GM21825 (cell line): ENCODE data around the gene ITGA11.

Source experiments
- ATAC-seq: cut with Tn5 transposase; IDR thresholded peaks from one replicate; pipeline ENCODE4 v1.9.1; 2021; ENCODE audit warnings: mild to moderate bottlenecking, moderate library complexity; ENCODE audit not compliant: unreplicated experiment

Gene ITGA11

GRCh38 chr15:68413363-68414205 is 18.4 kb downstream of the ITGA11 start:
- ATAC-seq, result no peak

GRCh38 chr15:68412218-68412617 is 19.7 kb downstream of the ITGA11 start:
- ATAC-seq, result no peak

DNA sequence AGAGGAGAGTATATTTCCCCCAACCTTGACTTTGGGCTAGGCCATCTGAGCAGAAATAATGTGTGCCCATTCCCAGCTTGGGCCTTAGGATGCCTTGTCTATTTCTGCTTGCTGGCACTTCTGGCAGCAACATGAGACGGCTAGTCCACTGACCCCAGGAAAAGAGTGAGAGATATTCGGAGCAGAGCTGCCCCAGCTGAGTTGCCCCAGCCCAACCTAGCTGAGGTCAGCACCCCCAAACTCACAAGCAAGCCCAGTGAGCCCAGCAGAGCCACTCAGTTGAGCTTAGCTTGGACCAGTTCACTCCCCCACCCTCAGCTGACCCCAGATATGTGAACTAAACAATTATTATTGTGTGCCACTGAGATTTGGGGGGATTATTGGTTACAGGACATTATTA is 20.2 kb downstream of the ITGA11 start:
- no peak for ATAC-seq

DNA sequence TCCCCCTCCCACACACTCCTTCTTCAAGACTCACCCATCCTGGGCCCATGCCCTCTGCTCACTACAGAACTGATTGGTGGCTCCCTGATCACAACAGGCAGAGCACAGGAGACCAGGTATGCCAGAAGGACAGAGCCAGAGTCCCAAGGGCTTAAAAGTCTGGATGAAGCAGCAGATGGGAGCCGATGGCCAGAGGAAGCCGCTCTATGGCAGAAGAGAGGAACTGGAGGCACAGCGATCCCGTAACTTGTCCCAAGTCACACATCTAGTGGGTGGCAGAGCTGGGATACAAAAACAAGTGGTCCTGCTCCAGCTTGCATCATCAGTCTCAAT is 20.7 kb downstream of the ITGA11 start:
- no peak for ATAC-seq

- no peak for ATAC-seq
These were observed 21.3 kb downstream of the ITGA11 start for GRCh38 chr15:68410466-68411342.

- no peak for ATAC-seq
These were observed 22.1 kb downstream of the ITGA11 start for GRCh38 chr15:68409736-68410370.

GRCh38 chr15:68408971-68409370 is 23.0 kb downstream of the ITGA11 start:
- no peak for ATAC-seq

DNA sequence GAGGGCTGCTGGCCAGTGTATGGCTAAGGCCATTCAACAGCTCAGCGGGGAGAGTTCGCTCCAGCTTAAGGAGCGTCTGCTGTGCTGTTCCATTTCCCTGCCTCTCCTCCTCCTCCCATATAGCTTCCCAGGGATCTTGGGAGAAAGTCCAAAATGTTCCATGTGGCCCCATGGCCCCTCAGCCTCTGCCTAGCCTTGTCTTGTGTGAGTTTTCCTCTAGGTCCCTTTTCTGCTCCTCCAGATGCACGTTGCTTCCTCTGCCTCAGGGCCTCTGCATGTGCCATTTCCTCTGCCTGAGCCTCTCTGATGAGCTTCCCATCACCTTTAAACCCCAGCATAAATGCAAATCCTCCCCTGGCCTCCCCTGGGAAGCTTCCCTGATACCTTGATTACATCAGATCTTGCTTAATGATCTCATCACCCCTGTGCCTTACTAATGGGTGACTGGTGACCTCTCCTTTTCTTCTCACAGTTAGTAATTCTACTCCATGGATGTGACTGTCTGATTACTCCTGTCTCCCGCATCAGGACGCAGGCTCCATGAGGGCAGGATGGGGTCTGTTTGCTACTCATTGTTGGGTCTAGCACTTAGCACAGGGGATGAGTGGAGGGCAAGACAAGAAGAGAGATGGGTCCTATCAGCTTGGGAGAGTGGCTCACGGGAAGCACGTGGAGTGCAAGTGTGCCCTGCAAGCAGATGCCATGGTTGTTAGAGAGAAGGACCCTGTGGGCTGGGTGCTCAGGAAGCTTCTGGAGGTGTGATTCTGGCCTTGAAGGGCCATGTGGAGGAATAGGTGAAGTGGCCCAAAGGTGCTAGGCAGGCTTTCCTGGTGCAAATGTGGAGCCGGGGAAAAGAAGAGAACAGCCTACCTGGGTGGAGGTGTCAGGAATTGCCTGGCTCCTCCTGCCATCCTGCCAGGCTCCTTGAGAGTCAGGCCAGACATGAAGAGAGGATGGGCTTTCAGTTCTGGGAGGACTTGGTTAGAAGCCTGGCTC is 23.8 kb downstream of the ITGA11 start:
- ATAC-seq, result no peak

DNA sequence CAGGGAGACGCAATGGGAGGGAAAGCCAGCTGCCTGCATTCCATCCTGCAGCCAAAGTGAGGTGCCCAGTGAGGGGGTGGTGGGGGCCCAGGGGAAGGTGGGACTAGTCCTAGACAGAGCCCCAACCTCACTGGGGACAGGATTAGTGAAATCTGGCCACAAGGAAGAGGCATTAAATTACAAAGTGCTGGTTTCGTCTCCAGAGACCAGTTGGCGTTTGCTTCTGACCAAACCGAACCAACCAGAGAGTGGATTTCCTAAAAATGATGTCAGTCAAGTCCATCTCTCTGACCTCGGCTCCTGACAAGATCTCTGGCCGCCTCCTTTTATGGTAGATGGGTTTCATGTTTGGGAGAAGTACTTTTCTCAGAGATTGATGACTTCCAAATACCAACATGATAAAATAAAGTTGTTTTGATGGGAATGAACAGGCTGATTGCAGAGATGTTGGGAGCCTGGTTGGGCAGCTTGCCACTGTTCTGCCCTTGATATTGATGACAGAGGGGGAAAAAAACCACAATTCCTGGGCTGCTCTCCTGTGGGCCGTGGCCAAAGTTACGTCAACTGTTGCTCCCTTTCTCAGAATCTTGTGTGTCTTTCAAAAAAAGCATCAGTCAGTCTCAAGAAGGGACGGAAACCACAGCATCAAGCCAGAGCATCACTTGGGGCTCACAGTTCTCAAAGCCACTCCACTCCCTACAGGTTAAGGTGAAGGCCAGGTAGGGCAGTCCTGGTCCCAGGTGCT is 24.6 kb downstream of the ITGA11 start:
- no peak for ATAC-seq

DNA sequence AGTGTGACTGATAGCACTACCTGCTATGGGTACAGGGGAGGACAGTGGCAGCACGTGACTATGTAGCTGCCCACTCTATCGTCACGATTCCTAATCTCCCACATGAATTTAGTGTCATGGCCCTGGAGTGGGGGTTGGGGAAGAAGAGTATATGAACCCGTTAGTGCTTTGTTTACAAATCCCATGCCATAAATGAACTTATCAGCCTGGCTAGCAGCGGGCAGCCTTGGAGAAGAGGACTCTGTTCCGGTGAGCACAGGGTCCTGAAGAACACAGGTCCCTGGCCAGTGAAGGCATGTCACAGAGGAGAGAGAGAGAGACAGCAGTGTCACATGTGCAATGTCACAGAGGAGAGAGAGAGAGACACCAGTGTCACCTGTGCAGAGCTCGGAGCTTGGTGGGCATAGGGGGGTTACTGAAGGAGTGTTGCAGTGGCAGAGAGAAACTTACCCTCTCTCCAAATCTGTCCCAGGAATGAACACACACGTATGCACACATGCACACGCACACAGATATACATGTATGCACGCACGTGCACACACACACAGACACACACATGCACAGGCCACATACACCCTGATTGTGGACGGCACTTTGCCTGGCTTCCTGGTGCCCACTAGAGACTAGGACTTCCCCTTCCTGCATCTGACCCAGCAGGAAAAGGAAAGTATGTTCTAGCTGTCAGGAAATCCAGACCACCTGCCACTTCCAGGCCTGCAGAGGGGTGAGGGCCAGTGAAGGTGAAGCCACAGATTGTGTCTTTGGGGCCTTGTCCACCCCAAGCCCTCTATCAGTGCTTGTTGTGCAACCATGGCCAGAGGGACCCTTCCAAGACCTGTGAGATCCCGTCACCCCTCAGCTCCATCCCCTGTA is 26.3 kb downstream of the ITGA11 start:
- ATAC-seq, result no peak

DNA sequence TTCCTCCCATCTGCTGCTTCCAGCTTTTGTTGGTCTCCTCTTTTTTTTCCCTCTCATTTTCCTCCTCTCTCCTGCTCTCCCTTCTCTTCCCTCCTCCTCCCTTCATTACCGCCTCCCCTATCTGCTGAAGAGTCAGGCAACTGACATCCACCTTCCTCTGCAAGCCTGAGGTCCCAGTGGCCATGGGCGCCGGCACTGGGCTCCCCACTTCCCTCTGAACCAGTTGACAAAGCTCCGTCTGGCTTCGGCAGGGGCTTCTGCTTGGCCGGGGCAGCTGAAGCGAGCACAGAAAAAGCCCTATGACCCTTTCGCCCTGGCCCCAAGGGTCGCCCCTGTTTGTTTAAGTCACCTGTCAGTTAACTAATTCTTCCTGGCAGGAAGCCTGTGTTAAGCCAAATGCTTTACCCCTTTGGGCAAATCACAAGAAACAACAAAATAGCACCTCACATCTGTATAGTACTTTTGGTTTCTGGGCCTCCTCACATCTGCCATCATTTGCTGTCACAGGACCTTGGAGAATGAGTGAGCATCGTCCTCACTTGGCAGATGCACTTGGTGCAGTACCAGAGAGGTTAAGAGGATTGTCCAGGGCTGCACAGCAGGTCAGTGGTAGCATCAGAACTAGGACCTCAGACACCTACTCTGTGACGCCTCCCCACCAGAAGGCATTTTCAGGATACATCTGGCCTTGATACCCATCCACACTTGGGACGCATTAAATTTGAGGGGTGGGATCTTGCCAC is 27.7 kb downstream of the ITGA11 start:
- ATAC-seq, result no peak

DNA sequence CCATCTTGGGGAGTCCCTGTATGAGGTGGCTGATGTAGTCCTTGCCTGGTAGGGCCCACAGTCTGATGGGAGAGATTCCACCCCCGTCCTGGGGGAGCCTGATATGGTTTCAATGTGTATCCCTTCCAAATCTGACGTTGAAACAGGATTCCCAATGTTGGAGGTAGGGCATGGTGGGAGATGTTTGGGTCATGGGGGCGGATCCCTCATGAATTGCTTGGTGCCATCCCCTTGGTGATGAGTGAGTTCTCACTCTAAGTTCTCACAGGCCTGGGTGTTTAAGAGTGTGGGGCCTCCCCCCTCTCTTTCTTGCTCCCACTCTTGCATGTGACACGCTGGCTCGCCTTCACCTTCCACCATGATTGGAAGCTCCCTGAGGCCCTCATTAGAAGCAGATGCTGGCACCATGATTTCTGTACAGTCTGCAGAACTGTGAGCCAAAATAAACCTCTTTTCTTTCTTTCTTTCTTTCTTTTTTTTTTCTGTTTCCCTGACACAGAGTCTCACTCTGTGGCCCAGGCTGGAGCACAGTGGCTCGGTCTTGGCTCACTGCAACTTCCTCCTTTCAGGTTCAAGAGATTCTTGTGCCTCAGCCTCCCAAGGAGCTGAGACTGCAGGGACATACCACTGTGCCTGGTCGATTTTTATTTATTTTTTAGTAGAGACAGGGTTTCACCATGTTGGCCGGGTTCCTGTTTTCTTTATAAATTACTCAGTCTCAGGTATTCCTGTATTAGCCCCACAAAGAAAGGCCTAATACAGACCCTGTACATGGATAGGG is 28.6 kb downstream of the ITGA11 start:
- ATAC-seq, result no peak

DNA sequence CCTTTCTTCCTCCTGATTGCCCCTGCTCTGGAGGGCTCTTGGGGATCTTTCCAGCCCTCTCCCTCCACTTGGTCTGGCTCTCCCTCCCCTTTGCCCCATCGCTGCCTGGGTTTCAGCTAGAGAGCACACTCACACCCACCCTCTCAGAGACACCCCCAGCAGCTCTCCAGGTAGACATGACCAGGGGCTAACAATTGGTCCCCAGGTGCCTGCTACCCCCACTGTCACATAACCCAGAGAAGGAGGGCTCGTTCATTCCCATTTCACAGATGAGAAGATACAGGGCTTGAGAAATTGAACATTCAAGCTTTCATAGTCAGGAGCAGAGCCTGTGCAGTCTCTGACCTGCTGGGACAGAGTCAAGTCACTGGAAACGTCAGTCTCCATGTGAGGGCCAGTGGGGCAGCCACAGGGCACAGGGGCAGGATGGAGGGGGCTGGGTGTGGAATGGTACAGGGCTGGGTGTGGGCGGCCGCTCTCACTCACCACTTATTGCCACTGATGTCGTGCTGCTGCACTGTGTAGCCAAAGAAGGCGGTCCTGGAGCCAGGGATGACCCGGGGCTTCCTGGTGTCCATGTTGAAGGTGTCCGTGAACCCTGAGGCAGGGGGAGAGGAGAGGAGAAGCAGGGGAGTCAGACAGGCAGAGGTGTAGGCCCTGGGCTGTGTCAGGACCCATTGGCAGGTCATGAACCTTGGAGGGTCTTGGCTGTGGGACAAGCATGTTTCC is 29.4 kb downstream of the ITGA11 start:
- no peak for ATAC-seq

- no peak for ATAC-seq
These were observed 30.2 kb downstream of the ITGA11 start for GRCh38 chr15:68401496-68402431.

DNA sequence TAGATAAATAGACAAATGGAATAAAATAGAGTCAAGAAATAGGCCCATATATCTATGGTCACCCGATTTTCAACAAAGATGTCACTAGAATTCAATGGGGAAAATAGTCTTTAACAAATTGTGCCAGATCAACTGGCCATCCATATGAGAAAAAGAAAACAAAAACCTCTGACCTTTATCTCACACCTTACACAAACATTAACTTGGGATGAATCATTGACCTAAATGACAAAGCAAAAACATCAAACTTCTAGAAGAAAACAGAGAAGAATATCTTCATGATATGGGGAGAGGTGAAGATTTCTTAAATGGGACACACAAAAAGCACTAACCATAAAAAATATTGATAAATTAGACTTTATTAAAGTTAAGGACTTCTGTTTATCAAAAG is 31.9 kb downstream of the ITGA11 start:
- no peak for ATAC-seq
